Mesenchymal stem cell (in vitro differentiated cells and primary cell): ENCODE measurements around the gene GMPS.

Experiments
- DNase-seq: peaks from one replicate; pipeline ENCODE4 v3.0.0-alpha.2; 2013
- H2AFZ ChIP-seq: one replicate; pipeline ENCODE4 v1.6.1; 2013; ENCODE audit warnings: low read depth, mild to moderate bottlenecking, control low read depth, inconsistent platforms, low read length, moderate library complexity
- H2AK5ac ChIP-seq: 2 replicates; pipeline ENCODE4 v1.6.1; 2013; ENCODE audit warnings: low read length, moderate library complexity, mild to moderate bottlenecking, inconsistent platforms; ENCODE audit not compliant: severe bottlenecking
- H2BK120ac ChIP-seq: one replicate; pipeline ENCODE4 v1.6.1; 2013; ENCODE audit warnings: low read depth, mild to moderate bottlenecking, inconsistent platforms, low read length, moderate library complexity
- H2BK12ac ChIP-seq, 2 experiments: one replicate each; pipeline ENCODE4 v1.6.1; 2013; ENCODE audit warnings: inconsistent platforms in 2 of 2, low read length in 2 of 2, mild to moderate bottlenecking in 2 of 2, moderate library complexity in 2 of 2, control low read depth in 1 of 2
- H2BK15ac ChIP-seq: one replicate; pipeline ENCODE4 v1.6.1; 2013; ENCODE audit warnings: mild to moderate bottlenecking, low read depth, inconsistent platforms; ENCODE audit not compliant: poor library complexity, severe bottlenecking
- H2BK5ac ChIP-seq: 2 replicates; pipeline ENCODE4 v1.6.1; 2013; ENCODE audit warnings: low read depth, mild to moderate bottlenecking, low read length, control low read depth, inconsistent platforms; ENCODE audit not compliant: poor library complexity, severe bottlenecking
- H3K14ac ChIP-seq, 2 experiments: one replicate each; pipeline ENCODE4 v1.6.1; 2013; ENCODE audit warnings: inconsistent platforms in 2 of 2, low read length in 2 of 2, control low read depth in 1 of 2, mild to moderate bottlenecking in 1 of 2, moderate library complexity in 1 of 2
- H3K18ac ChIP-seq, 2 experiments: one replicate each; pipeline ENCODE4 v1.6.1; 2013; ENCODE audit warnings: inconsistent platforms in 2 of 2, low read length in 2 of 2, control low read depth in 1 of 2, low read depth in 1 of 2, mild to moderate bottlenecking in 1 of 2
- H3K23ac ChIP-seq, 2 experiments: one replicate each; pipeline ENCODE4 v1.6.1; 2013; ENCODE audit warnings: inconsistent platforms in 2 of 2, low read length in 2 of 2, mild to moderate bottlenecking in 2 of 2, moderate library complexity in 2 of 2, control low read depth in 1 of 2
- H3K27ac ChIP-seq: 2 replicates; pipeline ENCODE4 v1.5.1; 2013; ENCODE audit warnings: mild to moderate bottlenecking, moderate library complexity, low read length, control low read depth, inconsistent platforms; ENCODE audit not compliant: poor library complexity, severe bottlenecking
- H3K27me3 ChIP-seq, 2 experiments: 2 replicates each; pipeline versions ENCODE4 v1.6.1 to v1.7.0; 2013; ENCODE audit warnings: low read length in 2 of 2, mild to moderate bottlenecking in 2 of 2, moderate library complexity in 2 of 2, control low read depth in 1 of 2, inconsistent platforms in 1 of 2; ENCODE audit not compliant: control insufficient read depth in 1 of 2, insufficient read depth in 1 of 2
- H3K36me3 ChIP-seq, 2 experiments: 2 replicates each; pipeline versions ENCODE4 v1.6.1 to v1.7.0; 2013; ENCODE audit warnings: low read length in 2 of 2, control low read depth in 1 of 2, inconsistent platforms in 1 of 2, low read depth in 1 of 2, mild to moderate bottlenecking in 1 of 2; ENCODE audit not compliant: insufficient read depth in 2 of 2, control insufficient read depth in 1 of 2
- H3K4ac ChIP-seq, 2 experiments: one replicate each; pipeline ENCODE4 v1.6.1; 2013; ENCODE audit warnings: inconsistent platforms in 2 of 2, low read length in 2 of 2, mild to moderate bottlenecking in 2 of 2, moderate library complexity in 2 of 2, control low read depth in 1 of 2, low read depth in 1 of 2
- H3K4me1 ChIP-seq: 2 replicates; pipeline ENCODE4 v1.6.1; 2013; ENCODE audit warnings: low read depth, low read length, control low read depth; ENCODE audit not compliant: control insufficient read depth, insufficient read depth
- H3K4me2 ChIP-seq: 2 replicates; pipeline ENCODE4 v1.6.1; 2013; ENCODE audit warnings: low read length, mild to moderate bottlenecking, inconsistent platforms; ENCODE audit not compliant: poor library complexity, severe bottlenecking
- H3K4me3 ChIP-seq, 2 experiments: 2 replicates each; pipeline versions ENCODE4 v1.5.1 to v1.7.0; 2013; ENCODE audit warnings: low read length in 2 of 2, mild to moderate bottlenecking in 2 of 2, control low read depth in 1 of 2, low read depth in 1 of 2; ENCODE audit not compliant: insufficient read depth in 1 of 2
- H3K79me1 ChIP-seq: replicated peaks from 2 replicates; pipeline ENCODE4 v1.6.1; 2013; ENCODE audit warnings: mild to moderate bottlenecking, control low read depth, low read length, inconsistent platforms; ENCODE audit not compliant: poor library complexity, severe bottlenecking
- H3K9ac ChIP-seq: 2 replicates; pipeline ENCODE4 v1.7.0; 2013; ENCODE audit warnings: mild to moderate bottlenecking, low read length, moderate library complexity
- H3K9me3 ChIP-seq: 2 replicates; pipeline ENCODE4 v1.7.0; 2013; ENCODE audit warnings: mild to moderate bottlenecking, low read length; ENCODE audit not compliant: control insufficient read depth
- H4K8ac ChIP-seq: one replicate; pipeline ENCODE4 v1.6.1; 2013; ENCODE audit warnings: inconsistent platforms, mild to moderate bottlenecking, low read length, moderate library complexity
- H4K91ac ChIP-seq: one replicate; pipeline ENCODE4 v1.6.1; 2013; ENCODE audit warnings: mild to moderate bottlenecking, low read length, inconsistent platforms
- WGBS: methylation state at CpG from one replicate; pipeline ENCODE4 v1.1.7; 2013; ENCODE audit warnings: mixed read lengths; 5-methylcytosine and 5-hydroxymethylcytosine counted together

Gene GMPS

DNA sequence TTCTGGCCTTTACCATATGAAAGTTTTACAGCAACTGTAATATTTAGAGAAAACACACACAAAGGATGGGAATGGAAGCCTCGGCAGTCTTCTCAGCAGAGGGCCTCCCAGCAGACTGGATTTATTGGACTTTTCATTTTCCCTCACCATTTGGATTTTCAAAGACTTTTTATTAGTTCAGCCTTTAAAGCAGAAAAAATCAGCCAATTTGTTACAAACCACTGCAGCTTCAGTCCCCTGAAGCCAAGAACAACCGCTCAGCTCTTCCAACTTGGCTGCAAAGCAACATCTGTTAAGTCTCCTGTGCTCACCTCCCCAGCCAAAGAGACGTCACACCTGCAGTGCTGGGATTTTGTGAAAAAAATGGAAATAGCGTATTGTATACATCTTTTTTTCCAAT lies 120.8 kb downstream of the GMPS start:
- H3K4me1 ChIP-seq: no peaks in the 10 kb centered on the region
- no peak overlapping the region for H3K4me2 ChIP-seq
- H3K27me3 ChIP-seq: no peaks in the 10 kb centered on the region
- H3K18ac ChIP-seq: no peak overlapping the region
- no peak overlapping the region for H3K9ac ChIP-seq
- no peak overlapping the region for H3K27ac ChIP-seq
- H3K9me3 ChIP-seq: no peaks in the 10 kb centered on the region
- no peak overlapping the region for H2BK120ac ChIP-seq
- no peak overlapping the region for H2AK5ac ChIP-seq
- H4K91ac ChIP-seq: no peak overlapping the region
- H2AFZ ChIP-seq: no peak overlapping the region
- no peak overlapping the region for H3K4me3 ChIP-seq
- no peak for DNase-seq
- H3K23ac ChIP-seq: no peak overlapping the region
- H3K14ac ChIP-seq: no peak overlapping the region
- no peak overlapping the region for H4K8ac ChIP-seq
- H2BK5ac ChIP-seq: no peak overlapping the region
- no peak overlapping the region for H2BK15ac ChIP-seq
- no peaks in the 10 kb centered on the region for H3K79me1 ChIP-seq
- 80% methylated on average over 3 of the region's 4 CpGs for WGBS
- H3K4ac ChIP-seq: no peak overlapping the region
- no peak overlapping the region for H2BK12ac ChIP-seq
- H3K36me3 ChIP-seq: no peaks in the 10 kb centered on the region

DNA sequence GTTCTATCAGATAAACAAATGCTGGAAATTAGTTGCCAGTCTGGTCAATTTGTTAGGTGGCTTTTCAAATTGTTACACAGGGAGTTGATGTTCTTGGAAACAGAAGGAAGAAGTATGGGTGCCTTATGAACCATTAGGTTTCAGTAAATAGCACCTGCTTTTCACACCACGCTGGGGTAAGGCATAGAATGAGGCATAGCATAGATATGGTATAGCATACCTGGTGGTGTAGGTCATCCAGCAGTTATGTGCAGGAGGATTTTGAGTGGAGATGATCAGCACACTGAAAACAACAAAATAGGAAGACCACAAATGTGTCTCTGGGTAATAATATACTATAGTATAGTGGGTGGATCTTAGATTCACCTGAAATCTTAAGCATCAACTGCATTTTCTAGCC lies 121.4 kb downstream of the GMPS start:
- Histone ChIP-seq H4K91ac (no peak overlapping the region), H3K4me3 (no peak overlapping the region), H3K9ac (no peak overlapping the region), H2BK120ac (no peak overlapping the region), H3K27ac (no peak overlapping the region), H3K4me1 (no peaks in the 10 kb centered on the region), H2BK5ac (no peak overlapping the region), H3K36me3 (no peaks in the 10 kb centered on the region), H3K23ac (no peak overlapping the region), H3K4me2 (no peak overlapping the region), H4K8ac (no peak overlapping the region), H2AK5ac (no peak overlapping the region), H3K27me3 (no peaks in the 10 kb centered on the region), H2BK15ac (no peak overlapping the region), H3K4ac (no peak overlapping the region), H2AFZ (no peak overlapping the region), H2BK12ac (no peak overlapping the region), H3K9me3 (no peaks in the 10 kb centered on the region), H3K79me1 (no peaks in the 10 kb centered on the region), H3K14ac (no peak overlapping the region), H3K18ac (no peak overlapping the region)
- DNase-seq: no peak
- 62% methylated on average over 1 of the region's 1 CpG for WGBS
